Breast epithelium (tissue), 3 donors: Measurements from ENCODE around the gene MBOAT1.

Experiments
- CTCF ChIP-seq, 3 donors: fragments of 450-650 bp; IDR thresholded peaks; one replicate each; pipeline ENCODE4 v1.5.1; 2016 to 2017; ENCODE audit warnings: antibody characterized with exemption in 3 of 3, mild to moderate bottlenecking in 3 of 3, moderate library complexity in 3 of 3
- POLR2A ChIP-seq: fragments of 450-650 bp; IDR thresholded peaks from one replicate; pipeline ENCODE4 v1.6.1; 2016; ENCODE audit warnings: antibody characterized with exemption, mild to moderate bottlenecking, moderate library complexity
- POLR2AphosphoS5 ChIP-seq, 3 donors: sonication (generic); formaldehyde crosslinking; IDR thresholded peaks; one replicate each; pipeline ENCODE4 v1.6.1; 2017; ENCODE audit warnings: antibody characterized with exemption in 3 of 3

GRCh38 chr6:20242397-20242796 lies 30.1 kb upstream of the MBOAT1 start:
- TF ChIP-seq CTCF (IDR thresholded peaks at IDR 0.05) (no peak), POLR2A (no peak), POLR2AphosphoS5 (IDR thresholded peaks at IDR 0.05) (no peak)
